ENCODE data around the gene HIBADH. TPM values are rescaled to one million over a fixed set of nuclear protein-coding genes. Genes with fewer than 3 reads are reported as not detected.

Gene HIBADH
- total RNA-seq, 1 experiment from 2014 or later = 33.7 TPM

DNA sequence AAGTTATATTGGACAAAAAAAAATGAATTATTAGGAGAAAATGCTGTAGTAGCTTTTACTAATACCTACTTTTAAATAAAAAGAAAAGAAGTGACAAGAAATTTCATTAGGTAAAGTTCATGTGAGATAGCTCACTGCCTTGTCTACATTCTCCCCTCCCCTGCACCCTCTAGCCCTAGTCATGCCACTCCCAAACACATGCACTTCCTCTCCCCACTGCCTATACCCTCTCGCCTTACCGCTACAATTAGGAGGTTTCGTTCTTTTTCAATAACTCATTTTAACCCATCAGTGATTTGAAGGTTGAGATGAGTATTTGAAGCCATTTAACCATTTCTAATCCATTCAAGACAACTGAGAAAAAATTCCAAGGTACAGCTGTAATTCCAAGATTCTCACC lies 75.3 kb downstream of the HIBADH start:
- no peak overlapping the region for H3K4me3 Mint-ChIP-seq (ENCODE audit: unreplicated experiment)
- H3K27ac Mint-ChIP-seq (ENCODE audit: unreplicated experiment) = no peak overlapping the region
- no peaks in the 10 kb centered on the region for H3K9me3 Mint-ChIP-seq (ENCODE audit: unreplicated experiment)
- no peaks in the 10 kb centered on the region for H3K36me3 Mint-ChIP-seq (ENCODE audit: insufficient read depth, unreplicated experiment)
- BruUV-seq (replicated peaks) = no TSS peak
- no peak for DNase-seq
- intact Hi-C loops (cut with micrococcal nuclease; ENCODE audit: unreplicated experiment) = loop anchor here (10.0 kb wide), 1 partner anchor 337 kb away; no protein-coding TSS in a partner anchor
- ChIA-PET POLR2A (no interaction called here), CTCF (no interaction called here)
- H3K27me3 ChIP-seq (replicated peaks; ENCODE audit: control insufficient read depth, insufficient read depth, low read length) = no peaks in the 10 kb centered on the region
- no peaks in the 10 kb centered on the region for H3K4me1 Mint-ChIP-seq (ENCODE audit: low read depth, unreplicated experiment)
- H3K27me3 Mint-ChIP-seq (ENCODE audit: insufficient read depth, unreplicated experiment) = no peaks in the 10 kb centered on the region
- H3K9me3 ChIP-seq = no peaks in the 10 kb centered on the region
- no peak overlapping the region for H3K4me3 ChIP-seq (ENCODE audit: low read depth, low read length)
- no peaks in the 10 kb centered on the region for H3K4me1 ChIP-seq
- TF ChIP-seq CTCF (IDR thresholded peaks at IDR 0.05; ENCODE audit: insufficient read depth in 1 of 2, low read depth in 1 of 2, low read length in 1 of 2, severe bottlenecking in 1 of 2, unreplicated experiment in 1 of 2) = no peak
- H3K36me3 ChIP-seq (ENCODE audit: control insufficient read depth, insufficient read depth, low read length) = no peaks in the 10 kb centered on the region

DNA sequence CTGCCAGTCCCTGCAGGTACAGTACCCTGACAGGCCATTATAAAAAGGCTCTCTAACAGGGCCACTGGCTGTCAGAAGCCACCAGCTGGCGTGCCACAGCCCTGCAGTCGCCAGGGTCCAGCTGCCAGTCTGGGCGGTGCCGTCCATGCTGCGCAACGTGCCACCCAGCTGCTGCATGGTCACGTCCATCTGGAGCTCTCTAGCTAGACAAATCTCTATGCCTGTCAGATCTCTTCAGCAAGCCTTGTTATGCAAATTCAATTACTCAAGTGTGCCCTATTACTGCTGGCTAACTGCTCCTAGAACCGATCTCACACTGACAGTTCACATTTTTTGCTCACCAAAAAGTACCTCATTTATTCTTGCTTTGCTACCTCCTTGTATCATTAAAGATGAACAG lies 75.9 kb downstream of the HIBADH start:
- no peak for TF ChIP-seq CTCF (IDR thresholded peaks at IDR 0.05; ENCODE audit: insufficient read depth in 1 of 2, low read depth in 1 of 2, low read length in 1 of 2, severe bottlenecking in 1 of 2, unreplicated experiment in 1 of 2)
- Histone ChIP-seq H3K4me1 (no peaks in the 10 kb centered on the region), H3K4me3 (ENCODE audit: low read depth, low read length) (no peak overlapping the region), H3K27me3 (replicated peaks; ENCODE audit: control insufficient read depth, insufficient read depth, low read length) (no peaks in the 10 kb centered on the region), H3K36me3 (ENCODE audit: control insufficient read depth, insufficient read depth, low read length) (no peaks in the 10 kb centered on the region), H3K9me3 (no peaks in the 10 kb centered on the region)
- ChIA-PET CTCF (interaction anchor here (0.7 kb wide), 1 partner anchor 539 kb away, joined by 3 read pairs; no protein-coding TSS in a partner anchor), POLR2A (no interaction called here)
- no peaks in the 10 kb centered on the region for H3K27me3 Mint-ChIP-seq (ENCODE audit: insufficient read depth, unreplicated experiment)
- no TSS peak for BruUV-seq (replicated peaks)
- no peaks in the 10 kb centered on the region for H3K4me1 Mint-ChIP-seq (ENCODE audit: low read depth, unreplicated experiment)
- H3K27ac Mint-ChIP-seq (ENCODE audit: unreplicated experiment) = no peak overlapping the region
- H3K4me3 Mint-ChIP-seq (ENCODE audit: unreplicated experiment) = no peak overlapping the region
- no peak for DNase-seq
- no peaks in the 10 kb centered on the region for H3K36me3 Mint-ChIP-seq (ENCODE audit: insufficient read depth, unreplicated experiment)
- no peaks in the 10 kb centered on the region for H3K9me3 Mint-ChIP-seq (ENCODE audit: unreplicated experiment)
- intact Hi-C loops (cut with micrococcal nuclease; ENCODE audit: unreplicated experiment) = loop anchor here (10.0 kb wide), 1 partner anchor 338 kb away; no protein-coding TSS in a partner anchor

DNA sequence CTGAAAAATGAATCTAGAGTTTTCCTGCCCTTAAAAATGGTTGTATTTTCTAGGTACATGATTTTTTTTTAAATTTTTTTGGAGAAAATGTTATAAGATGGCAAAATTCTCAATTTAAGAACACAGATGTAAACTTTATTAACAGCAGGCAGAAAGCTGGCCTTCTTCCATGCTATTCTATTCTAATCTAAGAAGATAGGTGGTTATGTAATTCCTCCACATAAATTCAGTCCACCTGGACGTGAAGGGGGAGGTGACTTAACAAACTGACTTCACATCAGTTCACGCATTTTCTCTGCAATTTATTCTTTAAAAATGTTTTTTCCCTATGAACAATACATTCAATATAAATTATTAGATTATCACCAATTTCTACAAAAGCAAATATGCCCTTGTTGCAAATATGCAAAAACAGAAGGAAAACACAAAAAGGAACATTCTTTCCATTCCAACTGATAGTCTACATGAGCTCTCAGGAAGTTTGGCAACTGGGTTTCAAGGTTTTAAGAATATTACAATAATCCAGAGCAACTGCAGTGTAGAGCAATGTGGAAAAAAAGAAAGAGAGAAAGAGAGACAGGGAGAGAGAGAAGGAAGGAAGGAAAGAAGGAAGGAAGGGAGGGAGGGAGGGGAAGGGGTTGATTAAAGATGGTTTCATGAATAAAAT lies 76.8 kb downstream of the HIBADH start:
- H3K4me1 Mint-ChIP-seq (ENCODE audit: low read depth, unreplicated experiment) = no peaks in the 10 kb centered on the region
- H3K4me3 Mint-ChIP-seq (ENCODE audit: unreplicated experiment) = no peak overlapping the region
- H3K27me3 Mint-ChIP-seq (ENCODE audit: insufficient read depth, unreplicated experiment) = no peaks in the 10 kb centered on the region
- no peaks in the 10 kb centered on the region for H3K9me3 Mint-ChIP-seq (ENCODE audit: unreplicated experiment)
- no peaks in the 10 kb centered on the region for H3K9me3 ChIP-seq
- H3K4me3 ChIP-seq (ENCODE audit: low read depth, low read length) = no peak overlapping the region
- DNase-seq = no peak
- no peaks in the 10 kb centered on the region for H3K4me1 ChIP-seq
- H3K36me3 Mint-ChIP-seq (ENCODE audit: insufficient read depth, unreplicated experiment) = no peaks in the 10 kb centered on the region
- ChIA-PET POLR2A (no interaction called here), CTCF (no interaction called here)
- H3K27me3 ChIP-seq (replicated peaks; ENCODE audit: control insufficient read depth, insufficient read depth, low read length) = no peaks in the 10 kb centered on the region
- no peaks in the 10 kb centered on the region for H3K36me3 ChIP-seq (ENCODE audit: control insufficient read depth, insufficient read depth, low read length)
- H3K27ac Mint-ChIP-seq (ENCODE audit: unreplicated experiment) = no peak overlapping the region
- intact Hi-C loops (cut with micrococcal nuclease; ENCODE audit: unreplicated experiment) = loop anchor here (10.0 kb wide), 1 partner anchor 339 kb away; no protein-coding TSS in a partner anchor
- TF ChIP-seq CTCF (IDR thresholded peaks at IDR 0.05; ENCODE audit: insufficient read depth in 1 of 2, low read depth in 1 of 2, low read length in 1 of 2, severe bottlenecking in 1 of 2, unreplicated experiment in 1 of 2) = no peak
- BruUV-seq (replicated peaks) = no TSS peak
